Measurements from ENCODE around the gene WASF3.

Gene WASF3

DNA sequence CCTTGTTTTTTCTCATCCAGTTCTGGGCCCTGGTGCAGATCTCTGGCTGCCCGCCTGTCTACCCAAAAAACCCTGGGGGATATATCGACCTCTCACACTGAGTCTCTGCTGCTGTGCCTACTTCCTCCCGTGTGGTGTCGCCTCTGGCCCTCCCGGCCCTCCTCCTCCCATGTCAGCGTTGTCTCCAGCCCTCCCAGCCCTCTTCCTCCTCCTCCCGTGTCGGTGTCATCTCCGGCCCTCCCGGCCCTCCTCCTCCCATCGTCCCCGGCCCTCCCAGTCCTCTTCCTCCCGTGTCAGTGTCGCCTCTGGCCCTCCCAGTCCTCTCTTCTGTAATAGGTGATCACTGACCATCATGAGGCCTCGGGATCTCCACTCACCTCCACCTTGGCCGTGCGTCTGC is 121.3 kb downstream of the WASF3 start:
- ChIA-PET CTCF (no interaction called here), POLR2A (no interaction called here)
- no peak for DNase-seq (ENCODE audit: low read depth, low spot score)
- TF ChIP-seq, protein P1, sequence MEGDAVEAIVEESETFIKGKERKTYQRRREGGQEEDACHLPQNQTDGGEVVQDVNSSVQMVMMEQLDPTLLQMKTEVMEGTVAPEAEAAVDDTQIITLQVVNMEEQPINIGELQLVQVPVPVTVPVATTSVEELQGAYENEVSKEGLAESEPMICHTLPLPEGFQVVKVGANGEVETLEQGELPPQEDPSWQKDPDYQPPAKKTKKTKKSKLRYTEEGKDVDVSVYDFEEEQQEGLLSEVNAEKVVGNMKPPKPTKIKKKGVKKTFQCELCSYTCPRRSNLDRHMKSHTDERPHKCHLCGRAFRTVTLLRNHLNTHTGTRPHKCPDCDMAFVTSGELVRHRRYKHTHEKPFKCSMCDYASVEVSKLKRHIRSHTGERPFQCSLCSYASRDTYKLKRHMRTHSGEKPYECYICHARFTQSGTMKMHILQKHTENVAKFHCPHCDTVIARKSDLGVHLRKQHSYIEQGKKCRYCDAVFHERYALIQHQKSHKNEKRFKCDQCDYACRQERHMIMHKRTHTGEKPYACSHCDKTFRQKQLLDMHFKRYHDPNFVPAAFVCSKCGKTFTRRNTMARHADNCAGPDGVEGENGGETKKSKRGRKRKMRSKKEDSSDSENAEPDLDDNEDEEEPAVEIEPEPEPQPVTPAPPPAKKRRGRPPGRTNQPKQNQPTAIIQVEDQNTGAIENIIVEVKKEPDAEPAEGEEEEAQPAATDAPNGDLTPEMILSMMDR (IDR thresholded peaks at IDR 0.05; ENCODE audit: insufficient read depth, low read length, missing control alignments): no peak
- H3K4me3 ChIP-seq (ENCODE audit: low read depth, low read length): no peak overlapping the region

DNA sequence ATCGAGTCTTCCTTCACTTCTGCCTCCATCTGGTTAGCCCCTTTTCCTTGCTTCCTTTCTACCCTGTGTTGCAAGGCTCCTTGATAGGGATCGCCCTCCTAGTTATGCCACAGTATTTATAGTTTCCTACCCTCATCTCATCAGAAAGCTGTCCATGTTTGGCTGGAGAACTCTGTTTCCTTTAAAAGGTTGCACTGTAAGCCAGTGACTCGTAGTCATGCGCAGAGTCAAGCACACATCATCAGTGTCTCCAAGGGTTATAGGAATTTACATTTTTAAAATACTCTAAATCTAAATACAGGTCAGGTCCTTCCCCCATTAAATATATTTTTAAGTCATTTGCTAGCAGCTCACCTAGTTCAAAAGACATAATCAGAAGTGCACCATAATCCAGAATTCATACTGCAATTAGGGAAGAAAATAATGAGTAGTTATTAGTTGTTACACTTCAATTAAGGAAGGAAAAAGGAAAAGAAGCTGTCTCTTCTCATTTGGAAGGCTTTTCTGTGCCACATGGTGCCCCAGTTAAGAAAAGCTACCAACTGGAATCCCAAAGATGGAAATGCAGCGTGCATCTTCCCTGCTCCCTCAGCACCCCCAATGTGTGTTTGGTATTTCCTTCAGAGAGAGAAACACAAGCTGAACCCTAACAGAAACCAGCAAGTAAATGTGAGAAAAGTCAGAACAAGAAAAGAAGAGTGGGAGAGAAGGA is 122.1 kb downstream of the WASF3 start:
- no peak overlapping the region for H3K4me3 ChIP-seq (ENCODE audit: low read depth, low read length)
- POLR2A ChIA-PET: no interaction called here
- TF ChIP-seq, protein P1 (IDR thresholded peaks at IDR 0.05; ENCODE audit: insufficient read depth, low read length, missing control alignments): no peak
- CTCF ChIA-PET: interaction anchor here (0.9 to 1.7 kb wide), 4 partner anchors 11 to 495 kb away, joined by 4 to 6 read pairs (median 5); no protein-coding TSS in a partner anchor
- DNase-seq (ENCODE audit: low read depth, low spot score): peak; percentile 36

DNA sequence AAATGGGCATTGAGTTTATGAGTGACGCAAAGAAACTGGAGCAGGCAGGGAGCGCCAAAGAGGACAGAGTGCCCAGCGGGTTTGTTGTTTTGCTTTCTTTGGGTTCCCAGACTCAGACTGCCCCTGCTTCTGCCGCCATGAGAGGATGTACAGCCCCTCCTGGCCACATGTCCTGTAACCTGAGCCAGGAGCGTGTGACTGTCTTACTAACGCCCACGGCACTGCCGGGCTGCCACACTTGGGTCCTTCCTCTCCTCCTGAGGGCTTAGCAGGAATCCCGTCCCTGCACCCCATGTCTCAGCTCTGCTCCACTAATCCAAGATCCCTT is 122.6 kb downstream of the WASF3 start:
- ChIA-PET POLR2A (no interaction called here), CTCF (interaction anchor here (0.9 to 1.7 kb wide), 4 partner anchors 10 to 495 kb away, joined by 4 to 6 read pairs (median 5); no protein-coding TSS in a partner anchor)
- no peak for DNase-seq (ENCODE audit: low read depth, low spot score)
- TF ChIP-seq, protein P1 (IDR thresholded peaks at IDR 0.05; ENCODE audit: insufficient read depth, low read length, missing control alignments): no peak
- no peak overlapping the region for H3K4me3 ChIP-seq (ENCODE audit: low read depth, low read length)

DNA sequence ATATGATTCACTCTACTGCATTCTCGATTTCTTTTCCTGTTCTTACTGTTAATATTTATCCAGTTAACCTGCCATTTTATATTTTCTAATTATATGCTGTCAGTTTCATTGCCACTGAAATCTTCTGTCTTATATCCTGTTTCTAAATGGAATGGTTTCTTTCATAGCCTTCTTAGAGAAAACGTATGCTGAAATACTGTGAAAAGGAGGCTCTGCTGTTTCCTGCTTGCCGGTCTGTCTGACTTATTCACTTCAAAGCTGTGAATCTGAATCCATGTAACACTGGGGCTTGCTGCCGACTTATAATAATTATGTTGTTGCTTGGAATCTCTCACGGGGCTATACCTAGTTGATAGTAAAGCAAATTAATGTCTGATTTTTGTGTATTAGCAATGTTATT is 123.1 kb downstream of the WASF3 start:
- ChIA-PET POLR2A (no interaction called here), CTCF (interaction anchor here (1.7 kb wide), 1 partner anchor 18 kb away, joined by 5 read pairs; no protein-coding TSS in a partner anchor)
- no peak for DNase-seq (ENCODE audit: low read depth, low spot score)
- H3K4me3 ChIP-seq (ENCODE audit: low read depth, low read length): no peak overlapping the region
- TF ChIP-seq, protein P1 (IDR thresholded peaks at IDR 0.05; ENCODE audit: insufficient read depth, low read length, missing control alignments): no peak

DNA sequence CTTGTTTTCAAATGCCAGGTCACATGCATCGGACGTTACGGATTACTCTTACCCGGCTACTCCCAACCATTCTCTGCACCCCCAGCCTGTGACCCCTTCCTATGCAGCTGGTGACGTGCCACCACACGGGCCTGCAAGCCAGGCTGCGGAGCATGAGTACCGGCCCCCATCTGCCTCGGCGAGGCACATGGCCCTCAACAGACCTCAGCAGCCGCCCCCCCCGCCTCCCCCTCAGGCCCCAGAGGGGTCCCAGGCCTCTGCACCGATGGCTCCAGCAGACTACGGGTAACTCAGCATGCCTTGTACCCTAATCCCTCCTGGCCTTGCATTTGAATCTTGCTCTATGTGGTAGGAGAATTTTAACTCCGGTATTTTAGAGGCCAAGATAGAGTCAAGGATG is 123.6 kb downstream of the WASF3 start:
- ChIA-PET CTCF (no interaction called here), POLR2A (no interaction called here)
- TF ChIP-seq, protein P1 (IDR thresholded peaks at IDR 0.05; ENCODE audit: insufficient read depth, low read length, missing control alignments): no peak

DNA sequence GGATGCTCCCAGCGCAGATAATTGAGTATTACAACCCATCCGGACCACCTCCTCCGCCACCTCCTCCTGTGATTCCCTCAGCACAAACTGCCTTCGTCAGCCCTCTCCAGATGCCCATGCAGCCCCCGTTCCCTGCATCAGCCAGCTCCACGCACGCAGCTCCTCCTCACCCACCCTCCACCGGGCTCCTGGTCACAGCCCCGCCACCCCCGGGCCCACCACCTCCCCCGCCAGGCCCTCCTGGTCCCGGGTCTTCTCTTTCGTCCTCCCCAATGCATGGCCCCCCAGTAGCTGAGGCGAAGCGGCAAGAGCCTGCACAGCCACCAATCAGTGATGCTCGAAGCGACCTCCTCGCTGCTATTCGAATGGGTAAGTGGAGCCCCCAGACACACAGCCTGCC is 125.1 kb downstream of the WASF3 start:
- ChIA-PET CTCF (interaction anchor here (0.9 kb wide), 2 partner anchors 19 to 248 kb away, joined by 3 read pairs; no protein-coding TSS in a partner anchor), POLR2A (no interaction called here)
- H3K4me3 ChIP-seq (ENCODE audit: low read depth, low read length): no peak overlapping the region
- no peak for DNase-seq (ENCODE audit: low read depth, low spot score)
- TF ChIP-seq, protein P1 (IDR thresholded peaks at IDR 0.05; ENCODE audit: insufficient read depth, low read length, missing control alignments): no peak

More for the DNA sequence above, 123.6 kb downstream of the WASF3 start:
- no peak overlapping the region for H3K4me3 ChIP-seq (ENCODE audit: low read depth, low read length)
- no peak for DNase-seq (ENCODE audit: low read depth, low spot score)

Data from AG04449 (cell line).